Fibroblast of pulmonary artery (primary cell): ENCODE data around the gene SPATC1L.
"Not testable (repeated sequence)": the region's sequence is repeated elsewhere in the genome, so short reads cannot be mapped to it uniquely, and the experiment has no call there.

Source experiments
- DNase-seq: peaks from one replicate; pipeline ENCODE4 v3.0.0-alpha.2; 2010; ENCODE audit warnings: low read depth
- H3K4me3 ChIP-seq: replicated peaks from 2 replicates; pipeline ENCODE4 v1.5.1; 2011; ENCODE audit warnings: low read depth, mild to moderate bottlenecking, control low read depth, low read length, moderate library complexity
- CTCF ChIP-seq: IDR thresholded peaks from 2 replicates; pipeline ENCODE4 v1.5.1; 2011; ENCODE audit warnings: mild to moderate bottlenecking, control low read depth, low read length, inconsistent platforms; ENCODE audit errors: missing control alignments

Gene SPATC1L

GRCh38 chr21:46147429-46147828 is 36.8 kb downstream of the SPATC1L start:
- DNase-seq = peak; percentile 61
- H3K4me3 ChIP-seq = not testable (repeated sequence)
- TF ChIP-seq CTCF = peak; percentile 74

GRCh38 chr21:46146856-46147255 is 37.4 kb downstream of the SPATC1L start:
- no peak for TF ChIP-seq CTCF
- H3K4me3 ChIP-seq = no peak overlapping the region
- no peak for DNase-seq

GRCh38 chr21:46145840-46146691 is 38.2 kb downstream of the SPATC1L start:
- DNase-seq = no peak
- no peak for TF ChIP-seq CTCF
- no peak overlapping the region for H3K4me3 ChIP-seq

- DNase-seq = no peak
- no peak for TF ChIP-seq CTCF
- H3K4me3 ChIP-seq = no peak overlapping the region
Observed at GRCh38 chr21:46145159-46145839, 39.0 kb downstream of the SPATC1L start.

- H3K4me3 ChIP-seq = no peak overlapping the region
- DNase-seq = no peak
- no peak for TF ChIP-seq CTCF
Observed at GRCh38 chr21:46144464-46145070, 39.7 kb downstream of the SPATC1L start.

- TF ChIP-seq CTCF = no peak
- no peak overlapping the region for H3K4me3 ChIP-seq
- no peak for DNase-seq
Observed at GRCh38 chr21:46142582-46143473, 41.4 kb downstream of the SPATC1L start.
